GM21360 (cell line): ENCODE results near the gene PURB.
"Not testable (repeated sequence)": the region's sequence is repeated elsewhere in the genome, so short reads cannot be mapped to it uniquely, and the experiment has no call there.

Experiments used
- ATAC-seq: cut with Tn5 transposase; IDR thresholded peaks from one replicate; pipeline ENCODE4 v1.9.1; 2021; ENCODE audit warnings: mild to moderate bottlenecking, moderate library complexity; ENCODE audit not compliant: unreplicated experiment

PURB gene

DNA sequence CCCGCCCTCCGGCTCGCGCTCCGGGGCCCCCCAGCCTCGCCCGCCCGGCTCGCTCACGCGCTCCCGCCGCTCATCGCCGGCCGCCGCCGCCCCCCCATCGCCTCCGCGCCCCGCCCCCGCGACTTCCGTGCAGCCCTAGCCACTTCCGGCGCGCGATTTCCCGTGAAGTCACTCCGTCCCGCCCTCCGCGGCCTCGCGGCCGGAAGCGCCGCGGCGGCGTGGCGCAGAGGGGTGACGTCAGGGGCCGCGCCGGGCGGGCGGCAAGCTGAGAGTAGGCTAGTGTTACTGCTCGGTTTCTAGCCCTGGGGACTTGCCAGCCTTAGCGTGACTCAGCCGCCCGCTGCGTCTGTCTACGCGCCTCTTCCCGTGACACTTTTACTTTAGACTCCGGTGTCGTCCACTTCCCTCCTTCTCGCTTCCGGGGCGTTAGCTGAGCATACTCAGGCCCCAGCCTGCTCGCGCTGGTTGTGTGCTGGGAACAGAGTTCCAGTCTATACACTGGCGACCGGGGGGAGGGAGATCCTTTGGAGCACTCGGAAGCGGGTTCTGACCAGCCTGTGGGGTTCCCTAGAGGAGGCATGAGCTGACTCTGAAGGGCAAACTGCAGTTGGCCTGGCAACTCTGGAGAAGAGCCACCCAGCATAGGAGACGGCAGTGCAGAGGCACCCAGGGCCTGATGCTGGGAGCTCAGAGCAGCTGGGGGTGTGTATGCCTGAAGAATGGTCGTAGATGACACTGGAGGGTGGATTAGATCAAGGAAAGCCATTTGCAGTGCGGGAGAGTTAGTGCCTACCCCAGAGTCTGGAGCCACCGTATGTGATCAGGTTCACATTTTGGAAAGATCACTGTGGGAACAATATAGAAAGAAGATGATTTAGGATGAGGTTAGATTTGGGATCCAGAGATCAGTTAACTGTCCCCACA lies at the start of gene PURB:
PURB (minus strand) TSS at position 137 of the 924 bp plus-strand sequence. CDS start 182 bp downstream, outside the sequence.
- peak; percentile 86 for ATAC-seq

DNA sequence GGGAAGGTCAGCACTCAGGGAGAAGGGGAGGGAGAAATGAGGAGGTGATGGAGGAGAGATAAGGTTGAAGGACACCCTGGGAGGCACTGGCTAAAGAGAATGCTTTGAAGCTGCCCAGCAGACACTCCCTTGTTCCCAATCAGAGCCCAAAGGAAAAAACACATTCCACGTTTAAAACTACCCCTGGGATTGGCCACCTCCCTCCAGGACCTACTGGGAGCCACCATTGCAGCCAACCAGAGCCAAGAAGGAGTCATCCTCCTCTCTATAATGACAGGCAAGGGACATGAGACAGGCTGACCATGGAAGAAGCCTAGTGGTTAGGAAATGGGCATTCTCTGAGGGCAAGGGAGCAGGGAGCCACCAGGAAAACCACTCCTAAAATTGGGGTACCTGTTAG lies 49.7 kb upstream of the PURB start:
- ATAC-seq = no peak

DNA sequence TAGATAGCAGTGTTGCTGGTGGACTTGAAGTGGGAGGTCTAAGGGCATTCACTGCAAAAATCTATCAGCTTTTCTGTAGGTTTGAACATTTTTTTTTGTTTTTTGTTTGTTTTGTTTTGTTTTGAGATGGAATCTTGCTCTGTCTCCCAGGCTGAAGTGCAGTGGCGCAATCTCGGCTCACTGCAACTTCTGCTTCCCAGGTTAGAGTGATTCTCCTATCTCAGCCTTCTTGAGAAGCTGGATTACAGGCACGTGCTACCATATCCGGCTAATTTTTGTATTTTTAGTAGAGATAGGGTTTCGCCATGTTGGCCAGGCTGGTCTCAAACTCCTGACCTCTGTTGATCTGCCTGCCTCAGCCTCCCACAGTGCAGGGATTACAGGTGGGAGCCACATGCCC lies 49.2 kb upstream of the PURB start:
- ATAC-seq = not testable (repeated sequence)

DNA sequence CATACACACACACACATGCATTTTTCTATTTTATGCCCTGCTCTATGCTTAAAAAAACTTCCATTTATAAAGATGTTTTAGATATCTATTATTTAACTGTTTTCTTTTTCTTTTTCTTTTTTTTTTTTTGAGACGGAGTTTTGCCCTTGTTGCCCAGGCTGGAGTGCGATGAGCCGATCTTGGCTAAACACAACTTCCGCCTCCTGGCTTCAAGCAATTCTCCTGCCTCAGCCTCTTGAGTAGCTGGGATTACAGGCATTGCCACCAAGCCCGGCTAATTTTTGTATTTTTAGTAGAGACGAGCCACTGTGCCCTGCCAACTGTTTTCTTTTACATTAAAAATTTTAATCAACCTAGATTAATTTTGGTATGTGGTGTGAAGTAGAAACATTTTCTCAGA lies 45.6 kb upstream of the PURB start:
- no peak for ATAC-seq

DNA sequence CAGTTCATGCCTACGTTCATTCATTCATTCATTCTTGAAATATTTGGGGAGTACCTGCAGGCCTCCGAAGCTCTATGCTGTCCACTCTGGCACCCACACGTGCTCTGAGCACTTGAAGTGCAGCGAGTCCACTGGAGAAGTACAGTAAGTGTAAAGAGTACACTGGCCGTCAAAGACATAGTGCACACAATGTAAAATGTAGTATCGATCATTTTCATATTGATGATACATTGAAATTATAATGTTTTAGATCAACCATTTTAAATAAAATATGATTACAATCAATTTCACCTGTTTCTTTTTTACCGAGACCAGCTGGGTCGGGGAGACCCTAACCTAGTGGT lies 37.0 kb upstream of the PURB start:
- no peak for ATAC-seq

DNA sequence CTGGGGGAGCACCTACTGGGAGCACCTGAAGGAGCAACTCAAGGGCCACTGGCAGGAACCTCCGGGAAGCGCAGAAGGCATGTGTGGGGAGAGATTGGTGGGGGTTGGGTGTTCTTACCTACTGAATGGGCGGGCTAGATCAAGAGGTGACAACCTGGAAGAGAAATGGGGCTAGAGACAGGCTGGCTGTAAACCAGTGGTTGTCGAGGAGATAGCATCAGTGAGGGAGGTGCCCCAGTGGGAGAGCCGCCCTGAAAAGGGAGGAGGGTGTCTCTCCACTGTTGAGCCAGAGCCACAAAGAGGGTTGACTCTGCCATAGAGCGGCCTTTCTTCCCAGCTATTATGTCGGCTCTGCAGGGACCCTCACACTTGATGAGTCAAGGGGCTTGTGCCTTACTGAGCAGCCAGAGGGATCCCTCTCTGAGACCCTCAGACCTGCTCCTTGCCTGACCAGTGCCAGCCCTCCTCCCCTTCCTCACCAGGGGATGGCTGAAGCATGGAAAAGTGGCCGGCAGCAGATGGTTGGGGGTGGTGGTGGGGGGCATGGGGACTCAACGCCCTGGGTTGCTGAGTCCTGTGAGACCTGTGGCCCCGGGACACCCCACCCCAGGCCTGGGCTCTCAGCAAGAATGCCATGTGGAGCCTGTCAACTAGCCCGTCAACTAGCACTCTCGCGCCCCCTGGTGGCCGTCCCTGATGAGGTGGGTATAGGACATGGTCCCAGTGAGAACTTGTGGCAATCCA lies 36.4 kb upstream of the PURB start:
- ATAC-seq = peak; percentile 77

DNA sequence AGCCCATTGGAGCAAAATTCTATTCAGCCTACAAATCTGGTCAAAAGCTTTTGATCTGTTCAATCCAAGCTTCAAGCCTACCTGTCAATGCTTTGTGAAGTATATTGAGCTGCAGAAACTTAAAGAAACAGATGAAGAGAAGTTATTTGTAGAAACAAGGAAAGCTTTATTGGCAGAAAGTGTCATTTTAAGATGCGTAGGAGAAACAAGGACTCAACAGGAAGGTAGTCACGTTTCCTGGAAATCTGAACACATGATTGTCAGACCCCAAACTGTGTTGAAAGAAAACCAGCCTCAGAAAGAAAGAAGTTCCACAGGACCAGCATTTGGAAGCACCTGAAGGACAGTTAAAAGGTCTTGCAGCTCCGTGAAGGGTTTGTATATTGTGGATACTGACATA lies 34.8 kb upstream of the PURB start:
- no peak for ATAC-seq

DNA sequence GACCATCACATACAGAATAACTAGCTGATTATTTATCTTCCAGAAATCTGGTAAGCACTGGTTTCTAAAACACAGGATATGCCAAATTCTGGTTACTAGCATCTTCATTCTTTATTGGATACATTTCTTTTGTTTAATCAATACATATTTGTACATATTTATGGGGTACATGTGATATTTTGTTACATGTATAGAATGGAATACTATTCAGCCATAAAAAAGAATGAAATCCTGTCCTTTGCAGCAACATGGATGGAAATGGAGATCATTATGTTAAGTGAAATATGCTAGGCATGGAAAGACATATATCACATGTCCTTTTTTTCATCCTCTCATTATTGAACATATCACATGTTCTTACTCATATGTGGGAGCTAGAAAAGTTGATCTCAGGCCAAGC lies 32.7 kb upstream of the PURB start:
- ATAC-seq = no peak

DNA sequence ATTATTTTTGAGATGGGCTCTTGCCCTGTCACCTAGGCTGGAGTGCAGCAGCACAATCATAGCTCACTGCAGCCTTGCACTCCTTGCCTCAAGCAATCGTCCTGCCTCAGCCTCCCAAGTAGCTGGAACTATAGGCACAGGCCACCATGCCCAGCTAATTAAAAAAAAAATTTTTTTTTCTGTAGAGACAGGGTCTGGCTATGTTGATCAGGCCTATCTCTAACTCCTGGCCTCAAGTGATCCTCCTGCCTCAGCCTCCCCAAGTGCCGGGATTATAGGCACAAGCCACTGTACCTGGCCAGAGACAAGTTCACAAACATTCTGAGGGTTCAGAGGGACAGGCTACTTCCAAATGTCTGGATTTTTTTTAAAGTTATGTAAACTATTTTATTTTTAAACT lies 32.1 kb upstream of the PURB start:
- no peak for ATAC-seq

DNA sequence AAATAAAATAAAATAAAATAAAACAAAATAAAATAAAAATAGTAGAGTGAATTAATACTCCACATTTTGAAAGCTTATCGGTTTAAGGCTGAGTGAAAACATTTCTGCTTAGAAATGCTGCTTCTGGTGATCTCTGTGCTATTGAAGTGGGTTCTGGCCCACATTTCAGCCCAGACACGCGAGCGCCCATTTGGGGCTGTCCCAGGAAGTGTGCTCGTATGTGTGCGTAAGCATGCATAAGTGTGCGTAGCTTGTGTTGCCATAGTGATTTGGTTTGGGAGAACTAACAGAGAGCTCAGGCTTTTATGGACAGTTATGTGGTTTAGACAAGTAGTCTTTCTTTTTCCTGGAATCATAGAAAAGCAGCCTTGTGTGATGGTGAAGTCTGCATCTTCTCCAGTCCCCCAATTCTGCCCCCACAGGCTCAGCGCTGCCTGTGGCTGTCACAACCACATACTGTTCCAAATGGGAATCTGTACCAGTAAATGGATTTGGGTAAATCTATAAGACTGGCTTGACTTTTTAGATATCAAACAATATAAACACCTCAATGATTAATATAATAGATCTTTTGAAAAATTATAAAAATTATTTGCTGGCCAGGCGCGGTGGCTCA lies 29.8 kb upstream of the PURB start:
- no peak for ATAC-seq

DNA sequence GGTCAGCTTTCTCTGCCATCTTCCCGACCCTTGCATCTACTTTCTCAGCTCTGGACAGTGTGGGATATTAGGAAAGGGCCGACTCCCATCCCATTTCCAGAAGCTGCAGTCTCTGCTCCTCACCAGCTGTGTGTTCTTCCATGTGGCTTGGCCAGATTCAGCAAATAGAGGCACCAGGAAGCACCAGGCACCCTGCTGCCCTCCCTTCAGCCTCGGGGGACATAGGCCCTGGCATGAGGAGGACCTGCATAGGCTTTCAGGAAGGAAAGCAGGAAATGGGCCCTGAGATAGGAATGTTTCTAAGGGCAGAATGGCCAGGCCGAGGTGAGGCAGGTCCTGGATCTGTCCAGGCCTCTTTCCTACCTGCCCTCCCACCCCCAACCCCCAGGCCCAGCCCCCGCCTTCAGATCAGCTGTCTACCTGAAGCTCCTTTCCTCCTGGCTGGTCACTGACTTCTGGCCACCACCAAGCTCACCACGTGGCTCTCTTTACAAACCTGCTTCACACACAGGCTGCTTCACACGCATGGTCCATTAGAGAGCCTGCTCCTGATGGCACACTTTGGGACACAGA lies 27.5 kb upstream of the PURB start:
- no peak for ATAC-seq

DNA sequence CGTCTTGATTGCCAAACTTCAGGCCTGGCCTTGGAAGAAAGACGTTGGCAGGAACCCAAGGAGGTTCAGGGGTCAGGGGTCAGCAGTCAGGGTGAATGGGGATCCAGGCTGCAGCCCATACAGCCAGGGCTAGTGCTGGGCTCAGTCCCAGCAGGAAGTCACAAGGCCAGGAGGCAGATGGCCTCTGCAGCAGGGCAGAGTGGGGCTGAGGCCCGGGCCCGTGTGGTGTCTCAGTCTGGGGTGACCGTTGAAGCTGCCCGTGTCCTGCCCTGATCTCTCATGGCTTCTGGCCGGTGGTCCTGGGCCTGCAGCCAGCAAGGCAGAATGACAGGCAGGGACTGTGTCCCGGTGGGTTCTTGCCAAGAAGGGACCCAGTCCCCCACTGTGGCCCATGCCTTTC lies 26.6 kb upstream of the PURB start:
- no peak for ATAC-seq

DNA sequence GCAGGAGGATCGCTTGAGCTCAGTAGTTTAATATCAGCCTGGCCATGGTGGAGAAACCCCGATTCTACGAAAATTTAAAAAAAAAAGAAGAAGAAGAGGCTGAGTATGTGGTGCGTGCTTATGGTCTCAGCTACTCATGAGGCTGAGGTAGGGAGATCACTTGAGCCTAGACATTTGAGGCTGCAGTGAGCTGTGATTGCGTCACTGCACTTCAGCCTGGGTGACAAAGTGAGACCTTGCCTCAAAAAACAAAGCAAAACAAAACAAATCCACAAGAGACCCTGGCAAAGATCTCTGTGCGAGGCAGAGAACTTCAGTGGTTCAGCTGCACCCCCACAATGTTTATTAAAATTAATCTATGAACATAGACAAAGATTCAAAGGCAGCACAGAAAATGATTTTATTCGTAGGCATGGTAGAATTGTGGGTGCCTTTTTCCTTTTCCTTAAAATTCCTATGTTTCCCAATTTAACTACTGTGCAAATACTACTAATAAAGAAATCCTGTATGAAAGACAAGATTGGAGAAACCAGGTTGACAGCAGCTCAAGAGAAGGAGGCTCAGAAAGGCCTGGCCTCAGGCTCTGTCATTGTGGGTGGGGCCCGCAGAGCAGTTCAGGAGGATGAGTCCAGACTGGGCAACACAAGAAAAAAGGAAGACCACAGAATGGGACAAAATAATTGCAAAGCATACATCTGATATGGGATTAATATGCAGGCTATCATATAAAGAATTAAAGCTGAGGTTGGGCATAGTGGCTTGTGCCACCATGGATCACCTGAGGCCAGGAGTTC lies 24.5 kb upstream of the PURB start:
- no peak for ATAC-seq

DNA sequence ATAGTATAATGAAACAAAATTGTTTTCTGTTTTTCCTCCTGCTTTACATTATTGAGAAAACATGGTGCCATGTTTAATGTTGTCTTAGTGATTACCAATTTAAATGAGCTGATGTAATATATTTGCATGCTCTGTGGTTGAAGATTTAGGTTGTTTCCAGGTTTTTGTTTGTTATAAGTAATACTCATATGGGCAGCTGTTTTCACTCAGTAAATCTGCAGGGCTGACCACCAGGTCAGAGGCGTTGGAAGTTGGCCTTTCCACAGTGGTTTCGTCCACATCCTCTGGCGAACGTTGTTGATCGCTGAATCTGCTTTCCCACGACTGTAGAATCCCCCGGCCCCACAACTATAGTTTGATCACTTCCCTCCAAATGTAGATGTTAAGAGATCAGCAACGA lies 21.6 kb upstream of the PURB start:
- no peak for ATAC-seq

DNA sequence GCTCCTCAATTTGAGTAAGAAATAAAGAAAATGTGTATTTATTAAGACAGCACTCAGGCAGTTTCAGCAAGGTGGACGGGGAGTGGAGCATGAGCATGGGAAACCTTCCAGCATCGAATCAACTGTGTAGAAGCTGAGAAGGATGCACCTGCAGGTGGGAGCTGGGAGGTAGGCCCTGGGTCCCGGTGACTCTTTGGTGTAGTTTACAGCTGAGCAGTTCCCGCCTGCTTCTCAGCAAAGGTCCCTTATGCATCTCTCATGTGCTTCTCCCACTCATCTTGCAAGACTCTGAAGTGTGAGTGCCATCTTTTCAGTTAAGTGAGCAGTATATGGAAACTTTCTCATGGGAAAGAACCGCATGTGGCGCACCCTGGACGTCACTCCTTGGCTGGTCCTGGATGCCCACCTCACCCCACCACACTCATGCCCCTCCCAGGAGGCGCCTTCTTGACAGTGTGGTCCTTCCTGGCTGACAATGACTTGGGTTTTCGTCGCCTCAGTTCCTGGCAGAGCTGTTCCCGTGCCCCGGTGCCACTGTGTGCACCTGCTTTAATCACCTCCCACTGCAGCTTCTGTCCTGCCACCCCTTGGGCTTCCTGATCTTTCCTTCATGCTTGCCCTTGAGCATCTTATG lies 19.8 kb upstream of the PURB start:
- no peak for ATAC-seq

DNA sequence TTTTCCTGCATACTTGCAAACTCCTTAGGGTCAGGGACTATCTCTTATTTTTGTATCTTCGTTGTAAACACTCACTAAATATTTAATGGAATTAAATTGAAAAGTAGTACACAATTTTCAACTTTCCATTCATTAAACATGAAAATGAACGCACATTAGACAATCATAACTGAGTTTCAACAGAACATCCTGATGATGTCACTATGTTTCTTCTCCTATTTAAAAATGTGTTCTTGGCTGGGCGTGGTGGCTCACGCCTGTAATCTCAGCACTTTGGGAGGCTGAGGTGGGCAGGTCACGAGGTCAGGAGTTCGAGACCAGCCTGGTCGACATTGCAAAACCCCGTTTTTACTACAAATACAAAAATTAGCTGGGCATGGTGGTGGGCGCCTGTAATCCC lies 14.1 kb upstream of the PURB start:
- no peak for ATAC-seq

DNA sequence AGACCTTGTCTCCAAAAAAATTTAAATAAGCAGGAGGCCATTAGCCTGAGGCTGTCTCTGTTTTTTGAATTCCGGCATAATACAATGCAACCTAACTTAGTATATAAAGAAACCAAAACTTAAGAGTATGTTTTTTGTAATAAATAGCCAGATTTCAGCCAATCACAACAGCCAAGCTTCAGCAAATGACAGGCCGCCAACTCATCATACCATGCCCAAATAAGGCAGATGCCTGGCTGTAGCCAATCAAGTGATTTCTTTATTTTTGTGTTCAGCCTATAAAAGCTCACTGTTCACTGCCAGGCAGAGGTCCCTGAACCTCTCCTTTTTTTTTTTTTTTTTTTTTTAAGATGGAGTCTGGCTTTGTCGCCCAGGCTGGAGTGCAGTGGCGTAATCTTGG lies 12.7 kb upstream of the PURB start:
- no peak for ATAC-seq

DNA sequence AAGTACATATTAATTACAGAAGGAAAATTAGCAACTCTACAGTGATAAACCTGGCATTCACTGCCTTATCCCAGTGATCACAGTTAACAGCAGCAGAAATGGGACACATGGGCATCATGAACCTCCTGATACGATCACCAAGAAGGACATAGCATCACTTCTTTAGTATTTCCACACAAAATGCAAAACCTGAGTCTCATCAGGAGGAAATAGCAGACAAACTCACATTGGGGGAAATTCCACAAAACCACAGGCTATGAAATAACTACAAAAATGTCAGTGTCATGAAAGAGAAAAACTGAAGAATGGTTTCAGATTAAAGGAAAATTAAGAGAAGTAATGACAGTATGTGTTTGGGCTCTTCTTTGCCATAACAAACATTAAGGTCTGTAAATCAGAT lies 12.0 kb upstream of the PURB start:
- no peak for ATAC-seq

DNA sequence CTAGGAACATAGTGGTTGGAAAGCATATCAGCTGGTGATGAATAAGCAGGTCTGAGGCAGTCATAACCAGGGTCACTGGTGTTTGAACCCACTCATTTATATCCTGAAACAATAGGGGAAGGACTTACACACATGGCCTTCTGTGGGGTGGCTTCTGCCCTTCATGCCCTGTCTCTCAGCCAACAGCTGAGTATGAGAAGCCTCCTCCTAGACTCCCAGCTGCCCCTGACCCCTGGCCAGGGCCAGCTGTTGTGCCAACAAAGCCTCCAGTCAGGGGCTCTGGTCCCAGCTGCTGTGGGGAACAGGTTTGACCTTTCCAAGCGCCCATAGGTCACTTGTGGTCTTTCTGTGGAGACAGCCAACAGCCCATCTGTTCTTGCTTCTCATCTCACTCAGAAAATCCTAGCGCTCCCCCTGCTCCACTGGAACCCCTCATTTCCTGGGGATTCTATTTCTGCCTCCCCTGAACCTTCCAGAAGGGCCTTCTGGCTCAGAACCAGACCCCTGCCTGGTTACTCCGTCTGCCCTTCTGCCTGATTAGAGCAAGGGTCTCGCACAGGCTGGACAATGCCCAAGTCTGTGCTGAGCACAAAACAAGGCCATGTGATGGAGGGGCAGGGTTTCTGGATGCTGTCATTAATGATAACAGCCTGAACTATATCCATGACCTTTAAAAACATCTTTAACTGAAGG lies 9.7 kb upstream of the PURB start:
- no peak for ATAC-seq
